ENCODE data around the gene SEC14L6.
"Not testable (repeated sequence)": the region's sequence is repeated elsewhere in the genome, so short reads cannot be mapped to it uniquely, and the experiment has no call there.

SEC14L6 gene

GRCh38 chr22:30547188-30547587, 647 bp upstream of the SEC14L6 start:
- no peak overlapping the region for H3K4me3 ChIP-seq (ENCODE audit: low read length)
- DNase-seq (ENCODE audit: low read depth): no peak
- TF ChIP-seq, protein P1, sequence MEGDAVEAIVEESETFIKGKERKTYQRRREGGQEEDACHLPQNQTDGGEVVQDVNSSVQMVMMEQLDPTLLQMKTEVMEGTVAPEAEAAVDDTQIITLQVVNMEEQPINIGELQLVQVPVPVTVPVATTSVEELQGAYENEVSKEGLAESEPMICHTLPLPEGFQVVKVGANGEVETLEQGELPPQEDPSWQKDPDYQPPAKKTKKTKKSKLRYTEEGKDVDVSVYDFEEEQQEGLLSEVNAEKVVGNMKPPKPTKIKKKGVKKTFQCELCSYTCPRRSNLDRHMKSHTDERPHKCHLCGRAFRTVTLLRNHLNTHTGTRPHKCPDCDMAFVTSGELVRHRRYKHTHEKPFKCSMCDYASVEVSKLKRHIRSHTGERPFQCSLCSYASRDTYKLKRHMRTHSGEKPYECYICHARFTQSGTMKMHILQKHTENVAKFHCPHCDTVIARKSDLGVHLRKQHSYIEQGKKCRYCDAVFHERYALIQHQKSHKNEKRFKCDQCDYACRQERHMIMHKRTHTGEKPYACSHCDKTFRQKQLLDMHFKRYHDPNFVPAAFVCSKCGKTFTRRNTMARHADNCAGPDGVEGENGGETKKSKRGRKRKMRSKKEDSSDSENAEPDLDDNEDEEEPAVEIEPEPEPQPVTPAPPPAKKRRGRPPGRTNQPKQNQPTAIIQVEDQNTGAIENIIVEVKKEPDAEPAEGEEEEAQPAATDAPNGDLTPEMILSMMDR (conservative IDR thresholded peaks at IDR 0.05; ENCODE audit: low read length): no peak

DNA sequence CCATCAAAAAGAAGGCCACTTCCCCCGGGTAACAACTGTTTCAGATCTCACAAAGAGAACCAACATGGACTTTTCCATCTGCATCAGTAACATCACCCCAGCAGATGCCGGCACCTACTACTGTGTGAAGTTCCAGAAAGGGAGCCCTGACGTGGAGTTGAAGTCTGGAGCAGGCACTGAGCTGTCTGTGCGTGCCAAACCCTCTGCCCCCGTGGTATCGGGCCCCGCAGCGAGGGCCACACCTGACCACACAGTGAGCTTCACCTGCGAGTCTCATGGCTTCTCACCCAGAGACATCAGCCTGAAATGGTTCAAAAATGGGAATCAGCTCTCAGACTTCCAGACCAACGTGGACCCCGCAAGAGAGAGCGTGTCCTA, 3.7 kb downstream of the SEC14L6 start:
- H3K4me3 ChIP-seq (ENCODE audit: low read length): no peak overlapping the region
- TF ChIP-seq, protein P1 (conservative IDR thresholded peaks at IDR 0.05; ENCODE audit: low read length): no peak
- no peak for DNase-seq (ENCODE audit: low read depth)

DNA sequence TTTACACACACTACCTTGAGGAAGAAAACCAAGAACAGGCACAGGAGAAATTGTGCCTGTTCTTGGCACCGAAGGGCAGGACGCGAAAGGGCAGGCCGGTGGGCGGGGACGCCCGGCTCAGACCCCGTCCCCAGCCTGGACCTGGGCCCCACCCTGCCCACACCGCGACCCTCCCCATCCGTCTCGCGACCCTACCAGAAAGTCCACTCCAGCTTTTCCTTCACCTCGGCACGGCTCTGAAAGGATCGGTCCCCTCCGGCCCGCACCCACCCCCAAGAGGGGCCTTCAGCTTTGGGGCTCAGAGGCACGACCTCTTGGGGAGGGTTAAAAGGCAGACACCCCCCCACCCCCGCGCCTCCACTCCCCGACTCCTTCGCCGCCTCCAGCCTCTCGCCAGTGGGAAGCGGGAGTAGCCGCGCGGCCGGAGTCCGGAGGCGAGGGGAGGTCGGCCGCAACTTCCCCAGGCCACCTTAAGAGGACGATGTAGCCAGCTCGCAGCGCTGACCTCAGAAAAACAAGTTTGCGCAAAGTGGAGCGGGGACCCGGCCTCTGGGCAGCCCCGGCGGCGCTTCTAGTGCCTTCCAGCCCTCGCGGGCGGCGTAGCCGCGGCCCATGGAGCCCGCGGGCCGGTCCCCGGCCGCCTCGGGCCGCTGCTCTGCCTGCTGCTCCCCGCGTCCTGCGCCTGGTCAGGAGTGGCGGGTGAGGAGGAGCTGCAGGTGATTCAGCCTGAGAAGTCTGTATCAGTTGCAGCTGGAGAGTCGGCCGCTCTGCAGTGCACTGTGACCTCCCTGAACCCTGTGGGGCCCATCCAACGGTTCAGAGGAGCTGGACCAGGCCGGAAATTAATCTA, 4.4 kb downstream of the SEC14L6 start:
- TF ChIP-seq, protein P1 (conservative IDR thresholded peaks at IDR 0.05; ENCODE audit: low read length): no peak
- no peak overlapping the region for H3K4me3 ChIP-seq (ENCODE audit: low read length)
- no peak for DNase-seq (ENCODE audit: low read depth)

GRCh38 chr22:30541511-30541910, 5.0 kb downstream of the SEC14L6 start:
- not testable (repeated sequence) for DNase-seq (ENCODE audit: low read depth); H3K4me3 ChIP-seq (ENCODE audit: low read length)

DNA sequence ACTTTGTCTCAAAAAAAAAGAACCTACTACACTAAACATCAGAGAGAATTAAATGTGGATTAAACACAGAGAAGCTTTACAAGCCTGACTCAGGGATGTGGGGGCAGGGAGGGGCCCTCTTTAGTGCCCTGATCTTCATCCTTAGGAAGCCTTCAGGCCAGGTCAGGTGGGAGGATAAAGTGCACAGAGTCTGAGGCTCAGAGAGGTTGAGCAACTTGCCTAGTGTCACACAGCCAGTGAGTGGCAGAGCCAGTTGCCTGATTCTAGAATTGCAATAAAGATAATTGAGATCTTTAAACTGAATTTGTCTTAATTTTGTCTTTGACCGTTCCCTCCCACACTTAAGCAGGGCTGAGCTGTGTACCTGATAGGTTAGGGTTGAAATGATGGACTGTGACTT, 7.2 kb downstream of the SEC14L6 start:
- H3K4me3 ChIP-seq (ENCODE audit: low read length): no peak overlapping the region
- TF ChIP-seq, protein P1 (conservative IDR thresholded peaks at IDR 0.05; ENCODE audit: low read length): no peak
- DNase-seq (ENCODE audit: low read depth): no peak

DNA sequence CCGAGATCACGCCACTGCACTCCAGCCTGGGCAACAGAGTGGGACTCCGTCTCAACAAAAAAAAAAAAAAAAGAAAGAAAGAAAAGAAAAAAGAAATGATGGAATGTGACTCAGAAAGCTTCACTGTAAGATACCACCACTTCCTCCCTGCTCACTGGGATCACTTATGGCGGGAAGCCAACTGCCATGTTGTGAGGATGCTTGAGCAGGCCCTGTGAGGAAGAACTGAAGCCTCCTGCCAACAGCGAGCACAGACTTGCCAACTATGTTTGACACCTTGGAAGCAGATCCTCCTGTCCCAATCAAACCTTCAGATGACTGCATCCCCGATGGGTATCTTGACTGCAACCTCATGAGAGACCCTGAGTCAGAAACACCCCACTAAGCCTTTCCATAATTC, 8.3 kb downstream of the SEC14L6 start:
- DNase-seq (ENCODE audit: low read depth): peak; percentile 9
- no peak overlapping the region for H3K4me3 ChIP-seq (ENCODE audit: low read length)
- TF ChIP-seq, protein P1 (conservative IDR thresholded peaks at IDR 0.05; ENCODE audit: low read length): no peak

DNA sequence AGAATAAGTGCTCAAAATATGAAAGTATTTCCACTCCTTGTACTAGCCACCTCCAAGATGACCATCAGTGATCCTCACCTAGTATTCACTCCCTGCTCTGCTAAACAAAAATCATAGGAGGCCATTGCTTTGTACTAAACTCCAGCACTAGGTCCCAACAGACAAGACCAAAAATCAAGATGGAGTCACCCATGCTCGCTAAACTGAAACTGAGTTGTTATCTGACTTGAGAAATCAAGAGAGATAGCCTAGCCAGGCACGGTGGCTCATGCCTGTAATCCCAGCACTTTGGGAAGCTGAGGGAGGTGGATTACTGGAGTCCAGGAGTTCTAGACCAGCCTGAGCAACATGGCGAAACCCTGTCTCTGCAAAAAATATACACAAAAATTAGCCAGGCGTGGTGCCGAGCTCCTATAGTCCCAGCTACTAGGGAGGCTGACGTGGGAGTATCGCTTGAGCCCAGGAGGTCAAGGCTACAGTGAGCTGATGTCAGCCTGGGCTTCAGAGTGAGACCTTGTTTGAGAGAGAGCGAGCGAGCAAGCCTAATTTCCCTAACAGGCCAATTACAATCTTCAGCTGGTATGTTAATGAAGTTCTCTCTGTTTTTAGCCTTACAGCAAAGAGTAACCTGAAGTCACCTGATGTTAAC, 9.3 kb downstream of the SEC14L6 start:
- no peak for DNase-seq (ENCODE audit: low read depth)
- H3K4me3 ChIP-seq (ENCODE audit: low read length): no peak overlapping the region
- TF ChIP-seq, protein P1 (conservative IDR thresholded peaks at IDR 0.05; ENCODE audit: low read length): no peak

Measured in AG10803 (cell line).